IPS DF 6.9 (cell line): ENCODE results near the gene PCA3.

Experiments used
- DNase-seq: peaks from one replicate; pipeline ENCODE4 v3.0.0-alpha.2; 2013; ENCODE audit warnings: low read depth, low spot score
- H3K27ac ChIP-seq: one replicate; pipeline ENCODE4 v1.5.1; 2013; ENCODE audit warnings: low read length, control low read depth
- H3K27me3 ChIP-seq: 2 replicates; pipeline ENCODE4 v1.6.1; 2013; ENCODE audit warnings: mild to moderate bottlenecking, low read length; ENCODE audit not compliant: control insufficient read depth, insufficient read depth
- H3K36me3 ChIP-seq: 2 replicates; pipeline ENCODE4 v1.6.1; 2013; ENCODE audit warnings: low read length; ENCODE audit not compliant: control insufficient read depth, insufficient read depth
- H3K4me1 ChIP-seq: 2 replicates; pipeline ENCODE4 v1.6.1; 2013; ENCODE audit warnings: low read length; ENCODE audit not compliant: control insufficient read depth, insufficient read depth
- H3K4me3 ChIP-seq: 2 replicates; pipeline ENCODE4 v1.5.1; 2013; ENCODE audit warnings: mild to moderate bottlenecking, low read length
- H3K9me3 ChIP-seq: 2 replicates; pipeline ENCODE4 v1.6.1; 2013; ENCODE audit warnings: low read length, inconsistent platforms; ENCODE audit not compliant: control insufficient read depth, insufficient read depth
- WGBS: extraction: QIAGEN DNeasy Blood & Tissue Kit; methylation state at CpG from one replicate; pipeline ENCODE4 v1.1.7; 2013; ENCODE audit warnings: mixed read lengths, missing lambda C conversion rate; ENCODE audit not compliant: insufficient read length, insufficient coverage; 5-methylcytosine and 5-hydroxymethylcytosine counted together

The PCA3 gene

DNA sequence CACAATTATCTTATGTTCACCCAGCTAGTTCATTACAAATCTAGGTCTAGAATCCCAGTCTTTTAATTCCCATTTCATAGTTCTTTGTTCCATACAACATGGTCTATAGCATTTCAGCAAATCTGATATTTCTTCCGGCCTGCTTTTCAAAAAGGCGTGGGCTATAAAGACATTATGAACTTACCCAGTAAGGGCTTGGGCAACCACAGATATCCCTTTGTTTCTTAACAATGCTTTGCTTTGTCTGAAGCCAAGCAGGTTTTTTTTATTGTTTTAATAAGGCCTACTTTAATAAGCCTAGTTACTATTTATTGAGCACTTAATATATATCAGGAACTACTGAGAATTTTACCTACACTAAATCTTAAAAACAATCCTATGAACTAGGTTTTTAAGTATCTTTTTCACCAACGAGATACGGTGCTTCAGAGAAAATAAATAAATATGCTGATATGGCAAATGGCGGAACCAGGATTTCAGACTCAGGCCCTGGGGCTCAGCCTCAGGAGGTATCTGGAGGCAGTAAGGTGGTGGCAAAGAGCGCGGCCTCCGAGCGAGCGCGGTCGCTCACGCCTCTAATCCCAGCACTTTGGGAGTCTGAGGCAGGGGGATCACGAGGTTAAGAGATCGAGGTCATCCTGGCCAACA is 29.7 kb downstream of the PCA3 start:
- Histone ChIP-seq H3K9me3 (no peaks in the 10 kb centered on the region), H3K27me3 (no peaks in the 10 kb centered on the region), H3K36me3 (no peaks in the 10 kb centered on the region), H3K27ac (no peak overlapping the region), H3K4me3 (no peak overlapping the region), H3K4me1 (no peaks in the 10 kb centered on the region)
- no CpG with 5 or more reads among the region's 15 CpGs for WGBS
- DNase-seq = no peak

DNA sequence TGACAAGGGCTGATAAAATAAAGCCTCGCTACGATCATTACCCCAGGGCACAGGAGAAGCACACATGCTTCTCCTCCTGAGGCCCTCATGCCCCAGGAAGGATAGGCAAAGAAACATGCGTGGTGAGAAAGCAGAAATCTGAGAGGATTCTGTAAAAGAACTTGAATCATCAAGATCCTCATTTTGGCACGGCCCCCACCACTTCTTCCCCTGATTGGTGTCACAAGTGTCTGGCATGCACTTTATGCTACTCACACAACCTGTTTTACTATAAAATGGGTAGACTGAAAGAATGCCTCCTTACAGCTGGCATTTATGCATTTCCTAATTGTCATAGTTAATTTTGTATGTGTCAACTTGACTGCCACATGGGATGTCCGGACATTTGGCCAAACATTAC is 32.1 kb downstream of the PCA3 start:
- Histone ChIP-seq H3K27ac (no peak overlapping the region), H3K27me3 (no peaks in the 10 kb centered on the region), H3K36me3 (no peaks in the 10 kb centered on the region), H3K4me1 (no peaks in the 10 kb centered on the region), H3K4me3 (no peak overlapping the region), H3K9me3 (no peaks in the 10 kb centered on the region)
- no peak for DNase-seq
- no CpG with 5 or more reads among the region's 5 CpGs for WGBS

DNA sequence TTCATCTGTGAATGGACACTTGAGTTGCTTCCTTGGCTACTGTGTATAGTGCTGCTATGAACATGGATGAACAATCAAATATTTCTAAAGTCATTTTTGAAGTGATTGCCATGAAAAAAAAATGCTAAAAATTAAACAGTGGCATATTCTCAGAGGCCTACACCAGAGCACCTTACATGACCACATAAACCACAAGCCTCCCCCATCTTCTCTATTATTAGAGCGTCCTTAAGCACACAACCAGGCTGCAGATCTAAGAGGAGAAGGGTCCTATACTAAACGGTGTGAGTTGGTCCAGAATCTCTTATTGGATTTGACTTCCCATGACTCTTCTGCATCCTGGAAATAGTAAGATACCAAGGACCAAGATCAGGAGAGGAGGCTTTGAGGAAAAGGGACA is 34.3 kb downstream of the PCA3 start:
- Histone ChIP-seq H3K27me3 (no peaks in the 10 kb centered on the region), H3K4me1 (peaks cover 2% of the 10 kb centered on the region; the same call in 1 of the 2 replicates), H3K27ac (no peak overlapping the region), H3K4me3 (no peak overlapping the region), H3K36me3 (no peaks in the 10 kb centered on the region), H3K9me3 (no peaks in the 10 kb centered on the region)
- DNase-seq = no peak
- WGBS = no CpG with 5 or more reads among the region's 2 CpGs

DNA sequence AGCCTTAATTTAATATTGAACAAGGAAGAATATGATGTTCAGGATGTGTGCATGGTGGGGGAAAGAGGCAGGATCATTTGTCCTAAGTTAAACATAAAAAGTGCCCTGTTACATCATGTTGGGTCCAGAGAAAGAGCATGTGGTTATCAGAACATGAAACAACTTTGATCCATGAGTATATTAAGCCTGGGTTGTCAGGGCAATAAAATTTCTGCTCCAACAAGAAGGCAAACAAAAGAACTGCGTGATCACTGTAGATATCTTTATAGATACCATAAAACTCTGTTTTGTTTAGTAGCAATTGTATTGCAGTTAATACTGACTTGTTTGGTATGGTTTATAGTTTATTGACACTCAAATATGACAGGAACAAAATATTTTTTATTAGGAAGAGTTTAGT is 35.2 kb downstream of the PCA3 start:
- Histone ChIP-seq H3K27ac (no peak overlapping the region), H3K4me3 (no peak overlapping the region), H3K9me3 (no peaks in the 10 kb centered on the region), H3K27me3 (no peaks in the 10 kb centered on the region), H3K36me3 (no peaks in the 10 kb centered on the region), H3K4me1 (peaks cover 5% of the 10 kb centered on the region)
- no peak for DNase-seq
- no CpG with 5 or more reads among the region's 1 CpG for WGBS

DNA sequence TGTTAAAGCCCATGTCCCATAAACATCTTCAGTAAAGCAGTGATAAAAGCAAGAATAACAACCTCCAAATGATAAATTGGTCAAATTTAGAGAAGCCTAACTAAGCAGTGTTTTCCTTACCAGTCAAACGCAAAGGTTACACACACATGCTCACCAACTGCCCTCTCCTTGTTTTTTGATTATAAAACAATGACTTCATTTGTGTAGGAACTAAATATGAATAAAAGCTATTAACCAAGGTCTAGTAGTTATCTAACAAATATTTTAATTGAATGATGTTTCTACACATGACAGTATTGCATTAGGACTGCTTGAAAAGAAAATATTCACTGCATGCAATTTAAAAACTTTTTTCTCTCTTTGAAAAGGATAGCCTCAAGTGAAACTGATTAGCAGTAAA is 36.7 kb downstream of the PCA3 start:
- Histone ChIP-seq H3K27me3 (no peaks in the 10 kb centered on the region), H3K4me1 (peaks cover 5% of the 10 kb centered on the region), H3K9me3 (no peaks in the 10 kb centered on the region), H3K27ac (no peak overlapping the region), H3K36me3 (no peaks in the 10 kb centered on the region), H3K4me3 (no peak overlapping the region)
- no CpG with 5 or more reads among the region's 1 CpG for WGBS
- no peak for DNase-seq

DNA sequence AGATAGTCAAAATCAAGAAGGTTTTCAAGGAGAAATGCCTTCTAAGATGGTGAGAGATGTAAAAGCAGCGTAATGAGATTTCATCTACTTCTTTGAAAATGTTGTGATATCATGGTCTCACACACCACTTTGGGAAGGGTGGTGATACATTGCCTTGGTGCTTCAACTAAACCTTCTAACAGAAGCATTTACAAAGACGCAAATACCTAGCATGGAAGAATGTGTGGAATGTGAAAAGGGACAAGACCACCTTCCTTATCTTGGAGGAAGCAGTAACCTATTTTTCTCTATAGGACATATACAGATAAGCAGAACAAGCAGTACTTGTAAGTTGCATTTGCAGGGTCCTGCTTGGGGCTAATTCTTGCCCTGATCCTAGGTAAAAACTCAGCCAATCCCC is 38.8 kb downstream of the PCA3 start:
- Histone ChIP-seq H3K4me1 (peaks cover 5% of the 10 kb centered on the region), H3K36me3 (no peaks in the 10 kb centered on the region), H3K27ac (no peak overlapping the region), H3K4me3 (no peak overlapping the region), H3K27me3 (no peaks in the 10 kb centered on the region), H3K9me3 (no peaks in the 10 kb centered on the region)
- WGBS = no CpG with 5 or more reads among the region's 2 CpGs
- peak; percentile 22 for DNase-seq

DNA sequence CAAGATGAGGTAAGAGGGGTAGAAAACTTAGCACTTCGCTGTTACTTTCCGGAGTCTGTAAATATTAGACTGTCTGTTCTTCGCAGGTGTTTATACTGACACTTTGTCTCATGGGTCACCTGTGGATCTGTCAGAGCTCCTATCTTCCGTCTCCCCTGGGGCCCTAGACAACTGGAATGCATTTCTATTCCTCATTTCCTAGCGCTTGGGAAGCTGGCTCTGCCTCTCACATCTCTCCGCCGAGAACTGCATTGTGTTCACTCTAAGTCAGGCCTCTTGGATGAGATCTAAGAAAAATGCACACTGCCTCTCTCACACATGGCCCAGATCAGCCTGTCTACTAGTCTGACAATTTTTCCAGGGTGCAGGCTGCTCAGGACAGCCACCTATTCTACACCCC is 39.5 kb downstream of the PCA3 start:
- no peaks in the 10 kb centered on the region for H3K27me3 ChIP-seq
- no CpG with 5 or more reads among the region's 7 CpGs for WGBS
- H3K4me3 ChIP-seq = no peak overlapping the region
- no peak for DNase-seq
- peaks cover 5% of the 10 kb centered on the region for H3K4me1 ChIP-seq
- H3K9me3 ChIP-seq = no peaks in the 10 kb centered on the region
- no peaks in the 10 kb centered on the region for H3K36me3 ChIP-seq
- no peak overlapping the region for H3K27ac ChIP-seq

DNA sequence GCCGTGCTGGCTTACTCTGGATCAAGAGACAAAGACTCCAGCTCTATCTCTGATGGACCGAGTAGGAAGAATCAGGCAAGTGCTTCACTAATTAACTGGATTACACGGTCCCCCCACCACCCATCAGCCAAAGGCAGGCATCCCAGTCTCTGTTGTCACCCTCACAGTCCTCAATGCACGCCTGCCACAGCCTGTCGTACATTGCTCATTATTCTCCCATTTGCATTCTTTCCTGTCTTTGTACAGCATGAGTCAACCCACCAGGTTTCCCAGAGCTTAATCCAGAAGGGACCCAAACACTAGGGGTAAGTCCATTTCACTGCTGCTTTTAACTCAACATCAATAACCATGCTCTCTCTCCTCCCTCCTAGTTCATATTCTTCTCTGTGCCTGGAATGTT is 44.4 kb downstream of the PCA3 start:
- H3K4me1 ChIP-seq = peaks cover 3% of the 10 kb centered on the region
- WGBS = no CpG with 5 or more reads among the region's 5 CpGs
- H3K27me3 ChIP-seq = no peaks in the 10 kb centered on the region
- no peak for DNase-seq
- no peak overlapping the region for H3K27ac ChIP-seq
- H3K36me3 ChIP-seq = no peaks in the 10 kb centered on the region
- no peak overlapping the region for H3K4me3 ChIP-seq
- no peaks in the 10 kb centered on the region for H3K9me3 ChIP-seq

DNA sequence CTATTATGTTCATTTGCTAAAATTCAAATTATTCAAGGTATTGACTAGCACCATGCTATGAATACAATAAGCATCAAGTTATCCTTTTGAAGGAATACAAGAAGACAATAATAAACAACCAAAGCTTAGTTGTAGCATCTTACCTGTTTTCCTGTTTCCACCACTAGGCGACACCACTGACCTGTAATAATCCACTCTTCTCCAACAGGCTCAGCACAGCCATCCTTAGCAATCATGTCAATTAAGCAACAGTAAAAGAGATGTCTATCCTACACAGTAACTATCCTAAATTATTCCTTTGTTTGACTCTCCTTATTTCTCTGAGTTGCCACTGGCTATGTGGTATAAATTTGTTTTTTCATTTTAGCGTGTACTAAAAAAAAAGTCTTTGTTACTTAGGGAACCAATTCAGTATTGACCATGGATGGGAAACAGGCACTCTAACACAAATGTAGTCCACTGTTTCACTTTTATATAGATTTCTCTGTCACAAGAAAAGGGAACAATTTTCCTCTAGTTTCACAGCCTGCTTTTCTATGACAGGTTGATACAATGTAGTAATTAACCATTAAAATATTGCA is 46.2 kb downstream of the PCA3 start:
- H3K9me3 ChIP-seq = no peaks in the 10 kb centered on the region
- H3K27ac ChIP-seq = no peak overlapping the region
- no CpG with 5 or more reads among the region's 2 CpGs for WGBS
- peak; percentile 45 for DNase-seq
- no peaks in the 10 kb centered on the region for H3K4me1 ChIP-seq
- H3K36me3 ChIP-seq = no peaks in the 10 kb centered on the region
- H3K4me3 ChIP-seq = no peak overlapping the region
- no peaks in the 10 kb centered on the region for H3K27me3 ChIP-seq

DNA sequence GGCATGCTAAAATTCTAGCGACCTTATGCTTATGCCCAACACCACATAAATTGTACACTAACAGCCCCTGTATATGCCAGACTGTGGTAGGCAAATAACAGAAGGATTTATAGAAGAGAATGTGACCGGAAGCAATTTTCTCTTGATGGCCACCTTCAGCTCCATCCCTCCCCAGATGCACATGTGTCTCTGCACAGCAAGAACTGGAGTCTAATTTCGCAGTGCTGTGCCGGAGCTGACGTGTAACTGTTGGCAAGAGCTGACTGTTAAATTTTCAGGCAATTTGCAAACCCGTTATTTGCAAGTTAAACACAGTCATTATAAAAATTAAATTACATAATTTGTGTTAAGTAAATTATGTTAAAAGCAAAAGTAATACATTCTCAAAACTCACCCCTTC is 48.4 kb downstream of the PCA3 start:
- Histone ChIP-seq H3K4me1 (no peaks in the 10 kb centered on the region), H3K9me3 (no peaks in the 10 kb centered on the region), H3K36me3 (no peaks in the 10 kb centered on the region), H3K27me3 (no peaks in the 10 kb centered on the region), H3K27ac (no peak overlapping the region), H3K4me3 (no peak overlapping the region)
- no CpG with 5 or more reads among the region's 6 CpGs for WGBS
- no peak for DNase-seq

DNA sequence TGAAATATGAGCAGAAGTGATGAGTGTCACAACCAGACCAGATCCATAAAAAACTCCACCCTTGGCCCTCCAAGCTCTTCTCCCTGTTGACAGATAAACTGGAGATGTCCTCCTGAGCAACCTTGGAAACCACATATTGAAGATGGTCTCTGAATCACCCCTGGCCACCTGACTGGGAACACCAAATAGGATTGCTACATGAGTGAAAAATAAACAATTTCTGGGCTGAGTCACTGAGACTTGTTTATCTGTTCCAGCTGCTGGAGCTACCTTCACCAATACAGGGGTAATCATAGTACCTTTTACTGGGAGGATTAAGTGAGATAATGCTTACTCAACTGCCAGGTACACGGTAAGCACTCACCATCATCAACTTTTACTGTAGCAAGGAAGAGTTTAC is 53.3 kb downstream of the PCA3 start:
- Histone ChIP-seq H3K4me3 (no peak overlapping the region), H3K27ac (no peak overlapping the region), H3K9me3 (no peaks in the 10 kb centered on the region), H3K4me1 (no peaks in the 10 kb centered on the region), H3K27me3 (no peaks in the 10 kb centered on the region), H3K36me3 (no peaks in the 10 kb centered on the region)
- whole genome bisulfite sequencing = no CpG with 5 or more reads among the region's 1 CpG
- no peak for DNase-seq
